ENCODE results near the gene KCNJ15. TPM values are rescaled to one million over a fixed set of nuclear protein-coding genes. Genes with fewer than 3 reads are reported as not detected.

The KCNJ15 gene
- total RNA-seq, 6 experiments from 2014 or later, result 0.33 to 1.2 (median 0.50) TPM

DNA sequence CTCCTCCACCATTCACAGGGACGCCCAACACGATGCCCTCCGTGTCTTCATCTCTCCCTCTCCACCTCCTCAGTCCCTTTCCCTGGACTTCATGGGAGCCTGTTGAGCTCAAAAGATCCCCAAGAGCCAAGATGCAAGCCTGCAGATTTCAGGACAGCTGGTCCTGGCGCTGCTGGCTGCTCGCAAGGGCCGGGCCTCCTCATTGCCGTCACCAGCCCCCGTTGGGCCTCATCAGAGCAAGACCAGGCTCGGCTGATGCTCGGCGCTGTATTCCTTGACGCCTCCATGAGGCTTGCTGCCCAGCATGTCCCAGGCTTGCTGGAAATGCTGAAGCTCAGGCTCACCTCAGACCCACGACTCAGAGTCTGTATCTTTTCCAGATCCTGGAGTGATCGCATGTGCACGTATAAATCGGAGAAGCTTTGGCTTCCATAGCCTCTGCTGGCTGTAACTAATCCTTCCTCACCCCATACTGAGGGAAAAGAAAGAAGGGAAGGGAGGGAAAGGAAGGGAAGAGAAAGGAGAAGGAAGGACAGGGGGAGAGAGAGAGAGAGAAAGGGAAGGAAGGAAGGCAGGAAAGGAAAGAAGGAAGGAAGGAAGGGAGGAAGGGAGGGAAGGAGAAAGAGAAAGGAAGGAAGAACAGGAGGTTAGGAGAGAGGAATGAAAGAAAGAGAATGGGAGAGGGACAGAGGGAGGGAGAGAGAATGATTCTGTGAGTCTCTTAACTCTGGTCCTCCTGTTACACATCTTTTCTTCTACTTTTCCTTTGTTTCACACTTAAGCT lies 94.6 kb downstream of the KCNJ15 start:
- H3K27me3 Mint-ChIP-seq (ENCODE audit: insufficient read depth), result peaks cover 2% of the 10 kb centered on the region
- TF ChIP-seq, protein P1, sequence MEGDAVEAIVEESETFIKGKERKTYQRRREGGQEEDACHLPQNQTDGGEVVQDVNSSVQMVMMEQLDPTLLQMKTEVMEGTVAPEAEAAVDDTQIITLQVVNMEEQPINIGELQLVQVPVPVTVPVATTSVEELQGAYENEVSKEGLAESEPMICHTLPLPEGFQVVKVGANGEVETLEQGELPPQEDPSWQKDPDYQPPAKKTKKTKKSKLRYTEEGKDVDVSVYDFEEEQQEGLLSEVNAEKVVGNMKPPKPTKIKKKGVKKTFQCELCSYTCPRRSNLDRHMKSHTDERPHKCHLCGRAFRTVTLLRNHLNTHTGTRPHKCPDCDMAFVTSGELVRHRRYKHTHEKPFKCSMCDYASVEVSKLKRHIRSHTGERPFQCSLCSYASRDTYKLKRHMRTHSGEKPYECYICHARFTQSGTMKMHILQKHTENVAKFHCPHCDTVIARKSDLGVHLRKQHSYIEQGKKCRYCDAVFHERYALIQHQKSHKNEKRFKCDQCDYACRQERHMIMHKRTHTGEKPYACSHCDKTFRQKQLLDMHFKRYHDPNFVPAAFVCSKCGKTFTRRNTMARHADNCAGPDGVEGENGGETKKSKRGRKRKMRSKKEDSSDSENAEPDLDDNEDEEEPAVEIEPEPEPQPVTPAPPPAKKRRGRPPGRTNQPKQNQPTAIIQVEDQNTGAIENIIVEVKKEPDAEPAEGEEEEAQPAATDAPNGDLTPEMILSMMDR (IDR thresholded peaks at IDR 0.05), result no peak
- peak overlapping the region; percentile 53 for H3K4me3 Mint-ChIP-seq
- peak; percentile 5 for DNase-seq
- H3K36me3 Mint-ChIP-seq (ENCODE audit: low read depth), result peaks cover 6% of the 10 kb centered on the region; the same call in 1 of the 2 replicates
- H3K27ac Mint-ChIP-seq, result peak overlapping the region; percentile 91
- peaks cover 35% of the 10 kb centered on the region for H3K4me1 Mint-ChIP-seq (ENCODE audit: low read depth)
- no peaks in the 10 kb centered on the region for H3K9me3 Mint-ChIP-seq

DNA sequence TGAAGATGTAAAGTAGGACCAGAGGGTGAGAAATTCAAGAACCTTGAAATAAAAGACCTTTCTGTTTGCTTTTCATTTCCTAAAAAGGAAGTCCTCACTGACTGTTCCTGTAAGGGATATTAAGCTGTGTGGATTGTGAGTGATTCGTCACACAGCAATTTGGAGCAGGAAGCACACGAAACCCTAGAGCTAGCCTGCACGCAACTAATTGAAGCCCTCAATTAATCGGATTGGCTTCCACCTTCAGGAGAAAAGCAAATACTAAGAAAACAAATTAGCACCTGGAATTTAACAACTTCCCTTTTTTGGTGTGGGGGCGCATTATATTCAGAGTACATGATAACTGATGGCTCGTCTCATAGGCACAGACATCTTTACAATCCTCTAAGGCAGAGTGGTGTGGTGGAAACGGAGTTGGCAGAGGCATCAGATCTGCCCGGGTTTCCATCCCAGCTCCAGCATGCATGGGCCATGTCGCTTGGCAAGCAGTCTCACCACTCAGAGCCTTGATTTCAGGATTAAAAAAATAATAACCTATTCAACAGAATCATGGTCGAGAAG lies 95.2 kb downstream of the KCNJ15 start:
- Mint-ChIP-seq H3K36me3 (ENCODE audit: low read depth) (peaks cover 3% of the 10 kb centered on the region; the same call in 1 of the 2 replicates), H3K4me1 (ENCODE audit: low read depth) (peaks cover 35% of the 10 kb centered on the region), H3K27ac (peak overlapping the region; percentile 91), H3K9me3 (no peaks in the 10 kb centered on the region), H3K4me3 (peak overlapping the region; percentile 53), H3K27me3 (ENCODE audit: insufficient read depth) (peaks cover 2% of the 10 kb centered on the region)
- peak; percentile 74 for DNase-seq
- TF ChIP-seq, protein P1 (IDR thresholded peaks at IDR 0.05), result no peak

DNA sequence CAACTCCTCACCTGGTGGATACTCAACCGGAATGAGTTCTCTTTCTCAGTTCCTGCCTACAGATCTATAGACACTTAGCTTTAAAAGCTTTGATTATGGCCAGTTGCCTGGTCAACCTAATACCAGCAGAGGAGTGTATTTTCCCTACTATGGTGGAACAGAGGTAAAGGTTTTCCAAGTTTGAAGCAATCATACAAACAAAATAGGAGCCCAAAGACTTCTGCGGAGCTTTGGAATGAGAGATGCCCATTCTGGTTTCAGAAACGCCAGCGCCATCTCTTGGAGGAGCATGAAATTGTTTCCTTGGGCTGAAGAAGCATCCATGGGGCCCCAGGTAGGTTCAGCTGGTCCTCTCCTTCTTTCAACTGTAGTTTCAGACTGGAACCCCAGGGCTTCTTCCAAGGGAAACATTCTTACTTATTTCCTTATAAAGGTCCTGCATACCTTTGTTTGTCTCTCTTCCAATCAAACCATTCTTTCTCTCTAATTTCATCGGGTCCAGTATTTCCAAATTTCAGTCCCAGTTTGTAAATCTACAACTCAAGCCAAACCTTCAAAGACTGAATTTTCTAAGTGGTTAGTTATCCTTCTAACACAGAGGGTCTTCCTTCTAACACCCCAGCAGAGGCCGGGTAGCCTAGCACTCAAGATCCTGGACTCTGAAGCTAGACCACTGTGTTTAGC lies 95.9 kb downstream of the KCNJ15 start:
- no peaks in the 10 kb centered on the region for H3K9me3 Mint-ChIP-seq
- H3K27me3 Mint-ChIP-seq (ENCODE audit: insufficient read depth), result peaks cover 2% of the 10 kb centered on the region
- TF ChIP-seq, protein P1 (IDR thresholded peaks at IDR 0.05), result peak; percentile 88
- peaks cover 35% of the 10 kb centered on the region for H3K4me1 Mint-ChIP-seq (ENCODE audit: low read depth)
- H3K36me3 Mint-ChIP-seq (ENCODE audit: low read depth), result no peaks in the 10 kb centered on the region
- H3K4me3 Mint-ChIP-seq, result no peak overlapping the region; the same call in 1 of the 2 replicates
- peak overlapping the region; percentile 91 for H3K27ac Mint-ChIP-seq
- DNase-seq, result peak; percentile 69

DNA sequence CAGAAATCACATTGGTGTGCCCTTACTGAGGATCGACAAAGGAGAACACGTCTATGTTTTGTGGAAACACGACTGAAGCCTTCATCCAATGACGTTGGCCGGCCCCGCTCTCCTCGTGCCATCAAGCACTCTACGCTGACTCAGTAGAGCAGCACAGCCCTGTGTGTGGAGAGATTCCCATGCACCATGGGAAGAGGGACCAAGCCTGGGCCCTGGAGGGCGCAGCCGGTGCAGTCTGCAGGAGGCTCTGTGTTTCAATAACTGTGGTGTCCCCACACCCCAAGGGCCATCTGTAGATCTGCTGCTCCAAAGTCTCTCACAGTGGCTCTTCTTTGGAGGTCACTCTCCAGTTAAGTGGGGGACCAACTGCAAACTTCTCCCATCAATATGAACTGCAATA lies 97.4 kb downstream of the KCNJ15 start:
- no peaks in the 10 kb centered on the region for H3K36me3 Mint-ChIP-seq (ENCODE audit: low read depth)
- no peaks in the 10 kb centered on the region for H3K9me3 Mint-ChIP-seq
- no peak for DNase-seq

DNA sequence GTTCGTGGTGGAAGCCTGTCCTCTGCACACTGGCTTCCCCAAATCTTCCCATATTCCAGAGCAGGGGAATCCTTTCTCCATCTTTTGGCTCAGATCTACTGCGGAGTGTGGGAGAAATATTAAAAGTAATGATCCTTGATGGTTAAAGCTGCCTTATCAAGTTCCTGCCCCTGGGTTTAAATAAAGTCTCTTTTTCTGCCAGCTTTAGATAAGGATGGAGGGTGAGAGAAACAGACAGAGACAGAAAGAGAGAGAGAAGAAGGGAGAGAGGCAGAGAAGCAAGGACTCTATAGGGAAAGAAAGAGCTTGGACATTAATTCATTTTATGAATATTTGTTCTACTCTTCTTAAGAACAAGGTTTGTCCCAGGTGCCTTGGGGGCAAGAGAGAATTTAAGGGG lies 98.0 kb downstream of the KCNJ15 start:
- no peak overlapping the region for H3K4me3 Mint-ChIP-seq
- no peak for DNase-seq
- TF ChIP-seq, protein P1 (IDR thresholded peaks at IDR 0.05), result no peak
- H3K27ac Mint-ChIP-seq, result no peak overlapping the region
- H3K27me3 Mint-ChIP-seq (ENCODE audit: insufficient read depth), result peaks cover 9% of the 10 kb centered on the region
- no peaks in the 10 kb centered on the region for H3K36me3 Mint-ChIP-seq (ENCODE audit: low read depth)
- peaks cover 34% of the 10 kb centered on the region for H3K4me1 Mint-ChIP-seq (ENCODE audit: low read depth)
- H3K9me3 Mint-ChIP-seq, result no peaks in the 10 kb centered on the region

More for the DNA sequence above, 97.4 kb downstream of the KCNJ15 start:
- TF ChIP-seq, protein P1 (IDR thresholded peaks at IDR 0.05), result no peak
- peaks cover 35% of the 10 kb centered on the region for H3K4me1 Mint-ChIP-seq (ENCODE audit: low read depth)
- peaks cover 6% of the 10 kb centered on the region for H3K27me3 Mint-ChIP-seq (ENCODE audit: insufficient read depth)
- no peak overlapping the region for H3K4me3 Mint-ChIP-seq
- H3K27ac Mint-ChIP-seq, result no peak overlapping the region

All from HFFc6 (cell line).